ENCODE data around the gene F11R.
"Not testable (repeated sequence)": the region's sequence is repeated elsewhere in the genome, so short reads cannot be mapped to it uniquely, and the experiment has no call there.

The F11R gene

DNA sequence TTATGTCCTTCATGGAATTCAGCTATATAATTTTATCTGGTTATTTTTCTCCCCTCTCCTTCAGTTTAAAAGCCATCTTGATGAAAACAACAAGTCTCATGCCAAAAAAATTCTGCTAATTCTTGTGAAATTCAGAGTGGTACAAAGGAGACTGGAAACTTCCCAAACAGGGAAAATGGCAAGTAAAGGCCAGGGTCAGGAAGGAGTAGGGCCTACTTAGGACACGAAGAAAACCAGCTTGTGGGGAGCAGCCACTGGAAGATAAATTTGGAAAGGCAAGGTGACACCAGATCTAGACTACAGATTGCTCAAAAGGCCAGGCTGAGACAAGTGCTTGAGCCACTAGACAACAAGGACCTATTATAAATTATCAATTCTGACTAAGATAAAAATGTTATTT lies 11.5 kb upstream of the F11R start:
- no peak for DNase-seq (ENCODE audit: low spot score)
- ChIA-PET POLR2A (ENCODE audit: low non-redundant PET) (no interaction called here), CTCF (interaction anchor here (1.1 kb wide), 1 partner anchor 198 kb away, joined by 3 read pairs; no protein-coding TSS in a partner anchor)
- H3K27ac ChIP-seq, result no peak overlapping the region
- TF ChIP-seq CTCF (conservative IDR thresholded peaks at IDR 0.05; ENCODE audit: low read depth), result no peak

- no peak overlapping the region for H3K27ac ChIP-seq
- no peak for DNase-seq (ENCODE audit: low spot score)
- no peak for TF ChIP-seq CTCF (conservative IDR thresholded peaks at IDR 0.05; ENCODE audit: low read depth)
- CTCF ChIA-PET, result no interaction called here
- POLR2A ChIA-PET (ENCODE audit: low non-redundant PET), result no interaction called here
Measured at GRCh38 chr1:161031874-161032273, 10.9 kb upstream of the F11R start.

GRCh38 chr1:161029466-161029865 lies 8.5 kb upstream of the F11R start:
- H3K27ac ChIP-seq; CTCF ChIA-PET; DNase-seq (ENCODE audit: low spot score); POLR2A ChIA-PET (ENCODE audit: low non-redundant PET): not testable (repeated sequence)

DNA sequence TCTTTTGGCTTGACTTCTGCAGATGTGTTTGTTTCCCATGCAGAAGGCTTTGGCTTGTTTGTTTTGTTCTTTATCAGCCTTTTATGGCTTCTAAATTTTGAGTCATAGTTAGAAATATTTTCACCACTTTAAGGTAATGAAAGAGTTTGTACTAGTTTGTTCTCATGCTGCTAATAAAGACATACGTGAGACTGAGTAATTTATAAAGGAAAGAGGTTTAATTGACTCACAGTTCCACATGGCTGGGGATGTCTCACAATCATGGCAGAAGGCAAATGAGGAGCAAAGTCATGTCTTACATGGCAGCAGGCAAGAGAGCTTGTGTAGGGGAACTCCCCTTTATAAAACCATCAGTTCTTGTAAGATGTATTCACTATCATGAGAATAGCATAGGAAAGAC lies 6.0 kb upstream of the F11R start:
- POLR2A ChIA-PET (ENCODE audit: low non-redundant PET); DNase-seq (ENCODE audit: low spot score); H3K27ac ChIP-seq: not testable (repeated sequence)
- CTCF ChIA-PET, result interaction anchor here (1.0 kb wide), 1 partner anchor 85 kb away, joined by 4 read pairs; no protein-coding TSS in a partner anchor

- H3K27ac ChIP-seq, result peak overlapping the region; percentile 60
- POLR2A ChIA-PET (ENCODE audit: low non-redundant PET); DNase-seq (ENCODE audit: low spot score): not testable (repeated sequence)
- CTCF ChIA-PET, result interaction anchor here (0.6 to 3.2 kb wide), 2 partner anchors 25 to 285 kb away, joined by 3 to 12 read pairs; no protein-coding TSS in a partner anchor
Measured at GRCh38 chr1:161022432-161022831, 1.5 kb upstream of the F11R start.

DNA sequence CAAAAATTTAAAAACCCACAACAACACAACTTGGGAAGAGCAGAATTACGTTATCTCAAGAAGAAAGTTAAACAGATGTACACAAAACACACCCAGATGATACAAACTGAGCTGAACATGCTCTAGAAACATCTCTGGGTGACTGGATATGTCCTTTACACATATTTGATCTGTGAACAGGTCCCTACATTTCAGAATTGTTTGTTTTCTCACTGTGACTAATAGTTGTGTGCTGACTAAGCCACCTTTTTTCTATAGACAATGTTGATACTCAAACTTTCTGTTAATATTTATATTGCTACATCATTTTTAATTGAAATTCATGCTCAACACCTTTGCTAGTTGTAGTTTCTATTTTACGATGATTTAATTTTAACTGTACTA lies 1.0 kb upstream of the F11R start:
- ChIA-PET CTCF (interaction anchor here (0.6 to 3.2 kb wide), 3 partner anchors 25 to 77 kb away, joined by 3 to 12 read pairs (median 3); no protein-coding TSS in a partner anchor), POLR2A (ENCODE audit: low non-redundant PET) (interaction anchor here (2.5 kb wide), 1 partner anchor 16 kb away, joined by 8 read pairs; the partner anchor contains the start of gene TSTD1)
- peak overlapping the region; percentile 94 for H3K27ac ChIP-seq
- TF ChIP-seq CTCF (conservative IDR thresholded peaks at IDR 0.05; ENCODE audit: low read depth), result no peak
- peak; percentile 54 for DNase-seq (ENCODE audit: low spot score)

DNA sequence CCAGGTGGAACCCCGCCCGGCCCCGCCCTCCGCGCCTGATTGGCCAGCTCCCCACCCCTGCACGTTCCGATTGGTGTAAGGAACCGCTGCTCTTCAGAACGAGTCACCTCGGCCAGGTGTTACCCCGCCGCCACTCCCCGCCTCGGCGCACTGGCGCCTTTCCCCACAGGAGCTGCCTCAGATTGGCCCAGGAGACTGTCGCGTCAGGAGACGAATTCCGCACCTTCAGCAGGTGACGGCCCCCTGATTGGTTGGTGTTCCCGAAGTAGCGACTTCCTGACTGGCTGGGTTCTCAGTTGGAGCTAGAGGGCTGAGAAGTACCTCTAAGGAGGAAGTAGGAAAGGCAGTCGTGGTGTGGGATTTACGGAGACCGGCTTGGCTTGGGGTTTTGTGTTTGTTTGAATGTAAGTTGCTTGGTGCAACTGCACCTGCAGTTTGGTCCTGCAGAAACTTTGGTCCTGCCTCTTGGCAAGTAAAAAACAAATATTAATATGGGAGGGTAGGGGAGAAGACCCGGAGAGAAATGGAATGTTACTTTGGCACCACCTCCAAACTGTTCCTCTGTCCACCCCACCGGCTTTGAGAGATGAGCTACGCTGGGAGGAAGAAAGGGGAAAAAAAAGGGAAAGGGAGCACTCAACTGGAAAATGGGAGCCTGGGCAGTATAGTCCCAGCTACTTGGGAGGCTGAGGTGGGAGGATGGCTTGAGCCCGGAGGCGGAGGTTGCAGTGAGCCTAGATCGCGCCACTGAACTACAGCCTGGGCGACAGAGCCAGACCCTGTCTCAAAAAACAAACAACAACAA lies 415 bp upstream of the F11R start:
- peak overlapping the region; percentile 94 for H3K27ac ChIP-seq
- POLR2A ChIA-PET (ENCODE audit: low non-redundant PET), result interaction anchor here (1.0 to 2.5 kb wide), 4 partner anchors 17 to 24 kb away, joined by 4 to 9 read pairs (median 6); partner anchors contain the start of genes TSTD1 and USF1
- TF ChIP-seq CTCF (conservative IDR thresholded peaks at IDR 0.05; ENCODE audit: low read depth), result no peak
- CTCF ChIA-PET, result interaction anchor here (0.6 to 3.2 kb wide), 5 partner anchors 24 to 77 kb away, joined by 3 to 12 read pairs (median 3); no protein-coding TSS in a partner anchor
- DNase-seq (ENCODE audit: low spot score), result peak; percentile 99
